ENCODE results near the gene C15orf39.

C15orf39 gene

GRCh38 chr15:75230016-75230343, 28.3 kb downstream of the C15orf39 start:
- Histone ChIP-seq H3K9me2 (ENCODE audit: low read depth, low read length) (no peaks in the 10 kb centered on the region), H3K27ac (ENCODE audit: low read depth, low read length, poor library complexity, severe bottlenecking) (no peak overlapping the region), H3K79me2 (ENCODE audit: insufficient read depth, low read length) (no peaks in the 10 kb centered on the region), H3K27me3 (ENCODE audit: insufficient read depth, low read length) (no peaks in the 10 kb centered on the region; the same call in 1 of the 2 replicates), H3K4me1 (ENCODE audit: insufficient read depth, low read length, severe bottlenecking) (no peaks in the 10 kb centered on the region), H3K4me2 (ENCODE audit: low read length) (no peak overlapping the region), H3K9ac (ENCODE audit: low read length) (no peak overlapping the region), H3K9me3 (ENCODE audit: low read length) (no peaks in the 10 kb centered on the region), H2AFZ (ENCODE audit: low read length) (no peak overlapping the region), H3K36me3 (ENCODE audit: insufficient read depth, low read length) (no peaks in the 10 kb centered on the region), H3K4me3 (ENCODE audit: low read depth, low read length, poor library complexity, severe bottlenecking) (no peak overlapping the region), H3F3A (ENCODE audit: insufficient read depth, low read length) (no peaks in the 10 kb centered on the region), H4K20me1 (ENCODE audit: insufficient read depth, low read length) (no peaks in the 10 kb centered on the region)
- TF ChIP-seq EZH2 (IDR thresholded peaks at IDR 0.05; ENCODE audit: borderline replicate concordance, low read length) (no peak), CTCF (IDR thresholded peaks at IDR 0.05; ENCODE audit: low read length) (no peak)

DNA sequence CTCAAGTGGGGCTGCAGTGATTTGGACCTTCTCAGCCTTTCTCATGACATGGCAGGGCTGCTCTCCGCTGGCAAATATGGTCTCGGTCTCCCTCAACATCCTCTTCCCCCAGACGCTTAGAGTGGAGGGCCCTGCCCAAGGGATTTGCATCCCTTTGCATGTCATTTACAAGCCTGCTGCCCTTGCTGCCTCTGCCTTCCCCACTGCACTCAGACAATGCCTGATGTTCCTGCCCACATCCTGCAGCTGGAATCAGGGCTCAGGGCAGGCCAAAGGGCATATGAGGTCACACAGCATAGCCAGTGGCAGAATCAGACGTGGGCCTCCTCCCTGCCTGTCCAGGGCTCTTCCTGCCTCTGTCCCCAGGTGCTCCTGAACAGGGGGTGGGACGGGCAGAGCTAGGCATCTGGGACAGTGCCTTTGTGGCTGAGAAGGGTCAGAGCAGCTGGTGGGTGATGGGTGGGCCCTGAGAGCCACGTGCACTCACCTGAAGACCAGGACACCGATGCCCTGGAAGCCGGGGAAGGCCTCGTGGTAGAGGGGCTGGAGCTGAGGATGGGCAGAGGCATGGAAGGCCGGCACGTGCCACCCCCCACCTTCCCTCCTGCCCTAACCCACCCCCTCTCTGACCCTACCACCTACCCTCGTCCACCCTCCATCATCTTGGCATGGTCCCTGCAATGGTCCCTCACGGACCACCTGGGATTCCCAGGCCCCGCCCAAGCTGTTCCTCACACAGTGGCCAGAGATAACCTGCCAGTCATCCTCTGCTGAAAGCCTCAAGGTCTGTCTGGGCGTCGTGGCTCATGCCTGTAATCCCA, 29.1 kb downstream of the C15orf39 start:
- Histone ChIP-seq H3F3A (ENCODE audit: insufficient read depth, low read length) (no peaks in the 10 kb centered on the region), H3K9ac (ENCODE audit: low read length) (no peak overlapping the region), H3K79me2 (ENCODE audit: insufficient read depth, low read length) (no peaks in the 10 kb centered on the region), H3K27me3 (ENCODE audit: insufficient read depth, low read length) (no peaks in the 10 kb centered on the region; the same call in 1 of the 2 replicates), H3K4me3 (ENCODE audit: low read depth, low read length, poor library complexity, severe bottlenecking) (no peak overlapping the region), H3K9me2 (ENCODE audit: low read depth, low read length) (no peaks in the 10 kb centered on the region), H3K9me3 (ENCODE audit: low read length) (no peaks in the 10 kb centered on the region), H3K27ac (ENCODE audit: low read depth, low read length, poor library complexity, severe bottlenecking) (no peak overlapping the region), H3K4me2 (ENCODE audit: low read length) (no peak overlapping the region), H3K36me3 (ENCODE audit: insufficient read depth, low read length) (no peaks in the 10 kb centered on the region), H2AFZ (ENCODE audit: low read length) (no peak overlapping the region), H3K4me1 (ENCODE audit: insufficient read depth, low read length, severe bottlenecking) (no peaks in the 10 kb centered on the region), H4K20me1 (ENCODE audit: insufficient read depth, low read length) (no peaks in the 10 kb centered on the region)
- TF ChIP-seq EZH2 (IDR thresholded peaks at IDR 0.05; ENCODE audit: borderline replicate concordance, low read length), result no peak
- TF ChIP-seq CTCF (IDR thresholded peaks at IDR 0.05; ENCODE audit: low read length), result no peak

DNA sequence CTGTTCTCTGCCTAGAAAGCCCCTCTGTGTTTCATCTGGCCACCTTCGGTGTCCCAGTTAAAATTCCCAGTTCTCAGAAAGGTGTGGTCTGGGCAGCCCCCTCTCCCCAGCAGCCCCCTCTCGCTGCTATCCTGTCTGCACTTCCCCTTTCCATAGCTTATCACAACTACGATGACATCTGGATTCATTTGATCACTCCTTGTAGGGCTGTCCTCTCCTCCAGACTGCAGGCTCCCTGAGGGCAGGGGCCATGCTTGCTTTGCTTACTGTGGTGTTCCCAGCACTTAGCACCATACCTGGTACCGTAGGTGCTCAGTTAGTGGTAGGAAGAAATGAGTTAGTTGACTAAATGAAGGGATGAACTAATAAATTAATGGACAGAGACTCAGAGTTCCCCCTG, 30.2 kb downstream of the C15orf39 start:
- H3K4me3 ChIP-seq (ENCODE audit: low read depth, low read length, poor library complexity, severe bottlenecking), result no peak overlapping the region
- H3F3A ChIP-seq (ENCODE audit: insufficient read depth, low read length), result no peaks in the 10 kb centered on the region
- no peaks in the 10 kb centered on the region for H4K20me1 ChIP-seq (ENCODE audit: insufficient read depth, low read length)
- H3K9ac ChIP-seq (ENCODE audit: low read length), result no peak overlapping the region
- TF ChIP-seq CTCF (IDR thresholded peaks at IDR 0.05; ENCODE audit: low read length) (no peak), EZH2 (IDR thresholded peaks at IDR 0.05; ENCODE audit: borderline replicate concordance, low read length) (no peak)
- no peaks in the 10 kb centered on the region for H3K36me3 ChIP-seq (ENCODE audit: insufficient read depth, low read length)
- no peak overlapping the region for H2AFZ ChIP-seq (ENCODE audit: low read length)
- H3K27ac ChIP-seq (ENCODE audit: low read depth, low read length, poor library complexity, severe bottlenecking), result no peak overlapping the region
- H3K9me2 ChIP-seq (ENCODE audit: low read depth, low read length), result no peaks in the 10 kb centered on the region
- H3K4me1 ChIP-seq (ENCODE audit: insufficient read depth, low read length, severe bottlenecking), result no peaks in the 10 kb centered on the region
- H3K79me2 ChIP-seq (ENCODE audit: insufficient read depth, low read length), result no peaks in the 10 kb centered on the region
- no peak overlapping the region for H3K4me2 ChIP-seq (ENCODE audit: low read length)
- H3K27me3 ChIP-seq (ENCODE audit: insufficient read depth, low read length), result no peaks in the 10 kb centered on the region; the same call in 1 of the 2 replicates
- H3K9me3 ChIP-seq (ENCODE audit: low read length), result no peaks in the 10 kb centered on the region

Measured in OCI-LY1 (cell line).